CD14-positive monocyte (primary cell): ENCODE data around the gene STX11. TPM values are rescaled to one million over a fixed set of nuclear protein-coding genes. Genes with fewer than 3 reads are reported as not detected.

Experiments
- DNase-seq, 3 donors: peaks; one replicate each; pipeline ENCODE4 v3.0.0-alpha.2; 2011 to 2022
- H2AFZ ChIP-seq: 2 replicates; pipeline ENCODE4 v1.6.0; 2012; ENCODE audit warnings: mild to moderate bottlenecking, low read depth, low read length, inconsistent platforms; ENCODE audit not compliant: insufficient read depth, poor library complexity, severe bottlenecking
- H3K27ac ChIP-seq, 2 donors: 1 replicate in 1 of 2; 2 replicates in 1 of 2; pipeline ENCODE4 v1.5.1; 2012 to 2013; ENCODE audit warnings: low read length in 2 of 2, control low read depth in 1 of 2, inconsistent platforms in 1 of 2, low read depth in 1 of 2, mild to moderate bottlenecking in 1 of 2
- H3K27me3 ChIP-seq, 2 donors: one replicate each; pipeline versions ENCODE4 v1.6.0 to v1.6.1; 2011 to 2013; ENCODE audit warnings: low read length in 2 of 2; ENCODE audit not compliant: control insufficient read depth in 2 of 2, insufficient read depth in 2 of 2
- H3K36me3 ChIP-seq, 2 donors: replicated peaks in 1 of 2; 1 replicate in 1 of 2; 2 replicates in 1 of 2; pipeline versions ENCODE4 v1.5.1 to v1.6.1; 2012 to 2013; ENCODE audit warnings: low read length in 2 of 2, control low read depth in 1 of 2, inconsistent platforms in 1 of 2, mild to moderate bottlenecking in 1 of 2; ENCODE audit not compliant: insufficient read depth in 2 of 2, control insufficient read depth in 1 of 2
- H3K4me1 ChIP-seq, 2 donors: 1 replicate in 1 of 2; 2 replicates in 1 of 2; pipeline versions ENCODE4 v1.5.1 to v1.6.1; 2012 to 2013; ENCODE audit warnings: low read length in 2 of 2, control low read depth in 1 of 2, inconsistent platforms in 1 of 2, mild to moderate bottlenecking in 1 of 2, moderate library complexity in 1 of 2; ENCODE audit not compliant: insufficient read depth in 2 of 2, control insufficient read depth in 1 of 2
- H3K4me2 ChIP-seq: replicated peaks from 2 replicates; pipeline ENCODE3; 2012; ENCODE audit warnings: low read length, moderate library complexity, mild to moderate bottlenecking; ENCODE audit not compliant: poor library complexity, severe bottlenecking; ENCODE audit errors: extremely low read depth
- H3K4me3 ChIP-seq, 3 experiments: fragments of 200-600 bp in 1 of 3; sonication (generic) in 1 of 3; replicated peaks in 1 of 3; 1 replicate in 2 of 3; 2 replicates in 1 of 3; pipeline ENCODE4 v1.5.1; 2011 to 2013; ENCODE audit warnings: low read length in 3 of 3, mild to moderate bottlenecking in 3 of 3, control low read depth in 2 of 3, low read depth in 2 of 3, inconsistent platforms in 1 of 3, moderate library complexity in 1 of 3
- H3K79me2 ChIP-seq: 2 replicates; pipeline ENCODE4 v1.6.0; 2012; ENCODE audit warnings: mild to moderate bottlenecking, control low read depth, inconsistent platforms, low read length, moderate library complexity; ENCODE audit not compliant: insufficient read depth
- H3K9ac ChIP-seq: 2 replicates; pipeline ENCODE4 v1.6.0; 2017; ENCODE audit warnings: low read length, mild to moderate bottlenecking; ENCODE audit not compliant: insufficient read depth, poor library complexity, severe bottlenecking
- H3K9me3 ChIP-seq, 2 donors: replicated peaks in 1 of 2; 1 replicate in 1 of 2; 2 replicates in 1 of 2; pipeline versions ENCODE4 v1.5.1 to v1.6.1; 2012 to 2013; ENCODE audit warnings: low read length in 2 of 2, control low read depth in 1 of 2; ENCODE audit not compliant: control insufficient read depth in 1 of 2, insufficient read depth in 1 of 2
- H4K20me1 ChIP-seq: 2 replicates; pipeline ENCODE4 v1.6.0; 2012; ENCODE audit warnings: mild to moderate bottlenecking, low read length, control low read depth, moderate library complexity; ENCODE audit not compliant: insufficient read depth
- H3K27ac Mint-ChIP-seq, 7 donors: one replicate each; pipeline ENCODE4 v1.8.0; 2020; ENCODE audit warnings: mild to moderate bottlenecking in 7 of 7, mixed read lengths in 7 of 7, moderate library complexity in 6 of 7, inconsistent platforms in 2 of 7
- H3K27me3 Mint-ChIP-seq, 3 donors: one replicate each; pipeline ENCODE4 v1.8.0; 2021 to 2022; ENCODE audit warnings: low read depth in 3 of 3, mild to moderate bottlenecking in 3 of 3, mixed read lengths in 3 of 3, moderate library complexity in 3 of 3, inconsistent platforms in 1 of 3
- H3K36me3 Mint-ChIP-seq, 2 donors: one replicate each; pipeline ENCODE4 v1.8.0; 2020; ENCODE audit warnings: mixed read lengths in 2 of 2, inconsistent platforms in 1 of 2, mild to moderate bottlenecking in 1 of 2
- H3K4me1 Mint-ChIP-seq: one replicate; pipeline ENCODE4 v1.8.0; 2020; ENCODE audit warnings: mild to moderate bottlenecking, mixed read lengths
- H3K4me3 Mint-ChIP-seq, 2 donors: one replicate each; pipeline ENCODE4 v1.8.0; 2020; ENCODE audit warnings: mild to moderate bottlenecking in 2 of 2, mixed read lengths in 2 of 2, moderate library complexity in 1 of 2
- H3K9me3 Mint-ChIP-seq, 7 donors: one replicate each; pipeline ENCODE4 v1.8.0; 2020 to 2022; ENCODE audit warnings: mixed read lengths in 7 of 7, mild to moderate bottlenecking in 6 of 7, moderate library complexity in 6 of 7, inconsistent platforms in 2 of 7
- WGBS: methylation state at CpG from one replicate; pipeline ENCODE4 v1.1.5; 2013; ENCODE audit warnings: missing lambda C conversion rate; ENCODE audit not compliant: insufficient coverage; 5-methylcytosine and 5-hydroxymethylcytosine counted together
- intact Hi-C, 2 donors: fragments of 100-400 bp; cut with micrococcal nuclease; formaldehyde crosslinking; loops; one replicate each; pipeline versions ENCODE4 v1.15.0 to v1.15.1; 2023
- polyA plus RNA-seq, 3 donors: library from polyadenylated mRNA; depleted of rRNA in 1 of 3; unstranded in 2 of 3; stranded (reverse) in 1 of 3; fragments of 300-500 nt in 2 of 3; fragments of >200 nt in 1 of 3; fragmentation: Illumina TruSeq in 2 of 3; gene quantifications; 1 replicate in 2 of 3; 2 replicates in 1 of 3; pipeline ENCODE4 v1.2.3, GENCODE V29; 2012 to 2021
- TF ChIP-seq, protein P1 (sequence below): fragments of 200-600 bp; IDR thresholded peaks from one replicate; pipeline ENCODE4 v1.8.0; 2022; ENCODE audit warnings: antibody characterized with exemption, mild to moderate bottlenecking

STX11 gene
- polyA plus RNA-seq, 3 donors = 276 to 372 (median 367) TPM

GRCh38 chr6:144211160-144211559 is 60.8 kb downstream of the STX11 start:
- no peak overlapping the region for H2AFZ ChIP-seq
- no peak overlapping the region for H3K4me3 ChIP-seq
- Mint-ChIP-seq H3K9me3 (peaks cover 6 to 24% (median 12%) of the 10 kb centered on the region in 7 donors), H3K4me3 (no peak overlapping the region), H3K27ac (no peak overlapping the region), H3K36me3 (peaks cover 3 to 5% of the 10 kb centered on the region in 2 donors), H3K4me1 (peaks cover 12% of the 10 kb centered on the region), H3K27me3 (peaks cover 0 to 3% (median 1%) of the 10 kb centered on the region in 3 donors)
- peaks cover 0 to 11% of the 10 kb centered on the region in 2 donors for H3K9me3 ChIP-seq
- no peaks in the 10 kb centered on the region for H3K27me3 ChIP-seq
- no peak for DNase-seq
- H3K36me3 ChIP-seq = no peaks in the 10 kb centered on the region
- H4K20me1 ChIP-seq = no peaks in the 10 kb centered on the region
- intact Hi-C loops = no loop called here
- H3K27ac ChIP-seq = no peak overlapping the region
- H3K4me1 ChIP-seq = peaks cover 13 to 18% of the 10 kb centered on the region in 2 donors
- no peak overlapping the region for H3K9ac ChIP-seq
- TF ChIP-seq, protein P1, sequence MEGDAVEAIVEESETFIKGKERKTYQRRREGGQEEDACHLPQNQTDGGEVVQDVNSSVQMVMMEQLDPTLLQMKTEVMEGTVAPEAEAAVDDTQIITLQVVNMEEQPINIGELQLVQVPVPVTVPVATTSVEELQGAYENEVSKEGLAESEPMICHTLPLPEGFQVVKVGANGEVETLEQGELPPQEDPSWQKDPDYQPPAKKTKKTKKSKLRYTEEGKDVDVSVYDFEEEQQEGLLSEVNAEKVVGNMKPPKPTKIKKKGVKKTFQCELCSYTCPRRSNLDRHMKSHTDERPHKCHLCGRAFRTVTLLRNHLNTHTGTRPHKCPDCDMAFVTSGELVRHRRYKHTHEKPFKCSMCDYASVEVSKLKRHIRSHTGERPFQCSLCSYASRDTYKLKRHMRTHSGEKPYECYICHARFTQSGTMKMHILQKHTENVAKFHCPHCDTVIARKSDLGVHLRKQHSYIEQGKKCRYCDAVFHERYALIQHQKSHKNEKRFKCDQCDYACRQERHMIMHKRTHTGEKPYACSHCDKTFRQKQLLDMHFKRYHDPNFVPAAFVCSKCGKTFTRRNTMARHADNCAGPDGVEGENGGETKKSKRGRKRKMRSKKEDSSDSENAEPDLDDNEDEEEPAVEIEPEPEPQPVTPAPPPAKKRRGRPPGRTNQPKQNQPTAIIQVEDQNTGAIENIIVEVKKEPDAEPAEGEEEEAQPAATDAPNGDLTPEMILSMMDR = no peak
- H3K4me2 ChIP-seq = no peak overlapping the region
- no peaks in the 10 kb centered on the region for H3K79me2 ChIP-seq
- WGBS = no CpG with 5 or more reads among the region's 7 CpGs

DNA sequence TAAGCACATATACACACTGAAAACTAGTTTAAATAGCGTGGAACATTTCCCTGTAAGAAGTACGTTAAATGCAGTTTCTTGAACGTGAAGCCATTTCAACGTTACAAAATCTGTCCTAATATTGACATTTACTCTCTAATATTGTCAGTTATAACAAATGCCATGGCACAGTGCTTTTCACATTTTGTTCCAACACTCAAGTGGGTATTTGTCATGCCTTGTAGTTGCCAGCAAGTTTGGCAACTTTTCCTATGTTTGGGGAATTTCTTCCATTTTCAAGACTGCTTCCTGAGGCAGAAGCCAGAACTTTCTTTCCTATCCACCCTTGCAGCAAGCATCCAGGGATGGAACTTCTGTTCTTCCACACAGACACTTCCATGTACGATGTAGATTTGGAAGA is 63.0 kb downstream of the STX11 start:
- H3K4me3 Mint-ChIP-seq = no peak overlapping the region
- no peak overlapping the region for H3K27ac Mint-ChIP-seq

More for the DNA sequence above, 63.0 kb downstream of the STX11 start:
- no peaks in the 10 kb centered on the region for H4K20me1 ChIP-seq
- no peak overlapping the region for H3K9ac ChIP-seq
- no peak for DNase-seq
- TF ChIP-seq, protein P1 = no peak
- Mint-ChIP-seq H3K27me3 (peaks cover 0 to 3% (median 1%) of the 10 kb centered on the region in 3 donors), H3K4me1 (peaks cover 23% of the 10 kb centered on the region), H3K36me3 (peaks cover 3 to 5% of the 10 kb centered on the region in 2 donors), H3K9me3 (peaks cover 0 to 16% (median 9%) of the 10 kb centered on the region in 7 donors)
- H3K36me3 ChIP-seq = no peaks in the 10 kb centered on the region
- intact Hi-C loops = no loop called here
- no peak overlapping the region for H3K4me3 ChIP-seq
- H2AFZ ChIP-seq = no peak overlapping the region
- no CpG with 5 or more reads among the region's 5 CpGs for WGBS
- H3K4me2 ChIP-seq = no peak overlapping the region
- H3K9me3 ChIP-seq = peaks cover 0 to 11% of the 10 kb centered on the region in 2 donors
- no peaks in the 10 kb centered on the region for H3K27me3 ChIP-seq
- H3K4me1 ChIP-seq = peaks cover 24 to 30% of the 10 kb centered on the region in 2 donors
- no peak overlapping the region for H3K27ac ChIP-seq
- H3K79me2 ChIP-seq = peaks cover 5% of the 10 kb centered on the region
